Right lobe of liver (tissue), 6 donors: ENCODE data around the gene ADM. TPM values are rescaled to one million over a fixed set of nuclear protein-coding genes. Genes with fewer than 3 reads are reported as not detected.
A peak's percentile ranks its signal among the peaks of the same experiment; 100 is the strongest.
"Not testable (repeated sequence)": the region's sequence is repeated elsewhere in the genome, so short reads cannot be mapped to it uniquely, and the experiment has no call there.

Experiments
- ATAC-seq, 4 donors: fragments of 200-7000 bp; cut with Tn5 transposase; one replicate each; pipeline ENCODE4 v1.9.1; 2020; ENCODE audit warnings: mild to moderate bottlenecking in 4 of 4, moderate library complexity in 4 of 4
- DNase-seq, 3 donors: peaks; one replicate each; pipeline ENCODE4 v3.0.0-alpha.2; 2020
- H3K27ac ChIP-seq, 3 donors: fragments of 200-600 bp; one replicate each; pipeline ENCODE4 v1.8.0; 2022
- H3K27me3 ChIP-seq, 2 donors: fragments of 200-600 bp; one replicate each; pipeline ENCODE4 v1.8.0; 2022
- H3K36me3 ChIP-seq, 4 donors: fragments of 200-600 bp; sonication (generic) in 1 of 4; one replicate each; pipeline versions ENCODE4 v1.5.1 to v1.8.0; 2017 to 2022; ENCODE audit warnings: control low read depth in 1 of 4
- H3K4me1 ChIP-seq, 4 donors: fragments of 200-600 bp; sonication (generic) in 1 of 4; one replicate each; pipeline versions ENCODE4 v1.5.1 to v1.8.0; 2017 to 2022; ENCODE audit warnings: control low read depth in 1 of 4
- H3K4me3 ChIP-seq, 3 donors: fragments of 200-600 bp; one replicate each; pipeline ENCODE4 v1.8.0; 2022
- H3K9me3 ChIP-seq, 4 donors: fragments of 200-600 bp; sonication (generic) in 1 of 4; one replicate each; pipeline versions ENCODE4 v1.5.1 to v1.8.0; 2017 to 2022; ENCODE audit warnings: control low read depth in 1 of 4
- CTCF ChIP-seq, 4 donors: fragments of 200-600 bp in 3 of 4; fragments of 450-650 bp in 1 of 4; IDR thresholded peaks; one replicate each; pipeline versions ENCODE4 v1.5.1 to v1.8.0; 2016 to 2022; ENCODE audit warnings: antibody characterized with exemption in 4 of 4, mild to moderate bottlenecking in 2 of 4
- POLR2A ChIP-seq: fragments of 450-650 bp; IDR thresholded peaks from one replicate; pipeline ENCODE4 v1.6.1; 2017; ENCODE audit warnings: antibody characterized with exemption, mild to moderate bottlenecking
- whole genome bisulfite sequencing: methylation state at CpG from one replicate; pipeline ENCODE4 v1.1.6; 2018; ENCODE audit warnings: low coverage, low lambda C conversion rate; ENCODE audit not compliant: insufficient coverage; ENCODE audit errors: missing lambda C conversion rate; 5-methylcytosine and 5-hydroxymethylcytosine counted together
- intact Hi-C, 2 donors: fragments of 100-400 bp; cut with DNase I; formaldehyde crosslinking; loops; one replicate each; pipeline versions ENCODE4 v1.11.2 to v1.14.1; 2022
- long read RNA-seq: library from polyadenylated mRNA; unstranded; transcript quantifications from one replicate; pipeline ENCODE4 v2.0.0, GENCODE V29; 2019
- total RNA-seq, 6 experiments: library from RNA; depleted of rRNA in 2 of 6; stranded (reverse); fragments of >200 nt in 2 of 6; fragmentation: NEBNext Ultra II Directional in 3 of 6; extraction: Animal tissue kit (Norgen Biotek cat#: 25700) in 3 of 6; gene quantifications; one replicate each; pipeline versions ENCODE4 v1.1.0 to v1.2.4, GENCODE V29; 2016 to 2023
- donor health status: DM: no; HTN: yes; CAD: no.
- donor health status: DM: no; HTN: no; CAD: no.
- donor health status: DM: no; HTN: no; CAD: no.
- donor health status: DM: no; HTN: yes; CAD: no.
- donor health status: DM: no; HTN: yes; CAD: no.

Gene ADM
- total RNA-seq, result 10 to 100 TPM in 5 of 6 experiments, 1 to 10 TPM in 1; 7.9 to 82.6 (median 21.6) TPM
- long read RNA-seq, transcript ADM-201 (4 exons, 1,885 nt), result major isoform, 5 of 5 reads
- long read RNA-seq, partial matches to known transcripts, result 0 of 5 reads
- long read RNA-seq, other reads (novel, unspliced or antisense), result 0 of 5 reads

GRCh38 chr11:10304495-10305261 is at the start of gene ADM:
TSS of gene ADM (plus strand) at chr11:10305073. CDS start at chr11:10305701, 628 bp downstream.
- H3K36me3 ChIP-seq, result no peaks in the 10 kb centered on the region
- peaks cover 0 to 35% (median 10%) of the 10 kb centered on the region in 4 donors for H3K4me1 ChIP-seq
- H3K27me3 ChIP-seq, result no peaks in the 10 kb centered on the region
- DNase-seq, result peak; percentile 94 to 96 (median 95)
- TF ChIP-seq CTCF (IDR thresholded peaks at IDR 0.05), result peak; percentile 61 to 71 (median 66)
- TF ChIP-seq POLR2A, result peak; percentile 98
- intact Hi-C loops, result no loop called here
- no peaks in the 10 kb centered on the region for H3K9me3 ChIP-seq
- H3K4me3 ChIP-seq, result peak within 1 kb of the TSS; percentile 66 to 73 (median 72)
- 0% methylated on average over 12 of the region's 48 CpGs for WGBS
- peak within 1 kb of the TSS; percentile 88 to 91 (median 89) for H3K27ac ChIP-seq
- peak; percentile 46 to 70 (median 62) for ATAC-seq

DNA sequence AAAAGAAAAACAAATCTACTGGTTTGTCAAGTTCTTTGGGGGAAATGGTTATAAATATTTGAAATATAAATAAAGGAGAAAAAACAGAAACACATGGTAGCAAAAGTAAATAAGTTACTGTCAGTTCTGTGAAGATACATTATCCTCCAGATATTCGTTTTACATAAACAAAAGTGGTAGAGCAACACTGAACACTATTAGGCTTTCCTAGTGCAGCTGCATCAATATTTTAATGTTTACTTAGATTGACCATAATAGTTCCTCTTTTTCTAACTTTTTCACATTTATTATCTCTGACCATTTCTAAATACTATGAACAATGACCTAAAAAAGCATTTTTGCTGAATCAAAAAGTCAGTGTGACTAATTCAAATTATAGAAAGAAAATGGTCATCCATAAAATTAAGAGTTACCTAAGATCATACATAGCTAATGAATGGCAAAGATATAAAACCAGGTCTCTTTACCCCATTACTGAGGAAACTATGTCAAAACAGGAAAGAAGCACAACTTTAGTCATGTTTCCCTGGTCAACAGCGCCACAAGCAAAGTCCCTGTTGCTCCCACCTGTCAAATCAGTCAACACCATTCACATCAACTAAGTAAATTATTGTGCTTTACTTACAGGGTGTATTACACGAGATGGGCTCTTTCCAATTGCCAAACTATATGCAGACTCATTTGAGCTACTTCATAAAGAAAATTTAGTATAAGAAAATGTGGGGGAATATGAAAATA is 49.3 kb upstream of the ADM start:
- DNase-seq (no peak), ATAC-seq (no peak)
- H3K4me1 ChIP-seq, result no peaks in the 10 kb centered on the region
- no peak overlapping the region for H3K4me3 ChIP-seq
- no peaks in the 10 kb centered on the region for H3K9me3 ChIP-seq
- H3K36me3 ChIP-seq, result no peaks in the 10 kb centered on the region
- intact Hi-C loops, result no loop called here
- 44% methylated on average over 3 of the region's 3 CpGs for WGBS
- no peaks in the 10 kb centered on the region for H3K27me3 ChIP-seq
- TF ChIP-seq POLR2A, result no peak
- H3K27ac ChIP-seq, result no peak overlapping the region

DNA sequence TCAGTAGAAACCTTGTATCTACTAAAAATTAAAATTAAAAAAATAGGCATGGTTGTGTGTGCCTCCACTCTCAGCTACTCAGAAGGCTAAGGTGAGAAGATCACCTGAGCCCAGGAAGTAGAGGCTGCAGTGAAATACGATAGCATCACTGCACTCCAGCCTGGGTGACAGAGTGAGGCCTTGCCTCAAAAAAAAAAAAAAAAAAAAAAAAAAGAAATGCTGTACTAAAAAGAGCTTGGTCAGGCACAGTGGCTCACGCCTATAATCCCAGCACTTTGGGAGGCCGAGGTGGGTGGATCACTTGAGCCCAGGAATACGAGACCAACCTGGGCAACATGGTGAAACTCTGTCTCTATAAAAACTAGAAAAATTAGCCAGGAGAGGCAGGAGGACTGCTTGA is 47.4 kb upstream of the ADM start:
- H3K4me3 ChIP-seq, result no peak overlapping the region
- ATAC-seq, result no peak
- H3K27ac ChIP-seq, result no peak overlapping the region
- intact Hi-C loops, result no loop called here
- no peaks in the 10 kb centered on the region for H3K27me3 ChIP-seq
- no peaks in the 10 kb centered on the region for H3K36me3 ChIP-seq
- H3K4me1 ChIP-seq, result no peaks in the 10 kb centered on the region
- DNase-seq, result no peak
- no peaks in the 10 kb centered on the region for H3K9me3 ChIP-seq
- no peak for TF ChIP-seq CTCF (IDR thresholded peaks at IDR 0.05)
- no peak for TF ChIP-seq POLR2A
- 97% methylated on average over 4 of the region's 4 CpGs for WGBS

DNA sequence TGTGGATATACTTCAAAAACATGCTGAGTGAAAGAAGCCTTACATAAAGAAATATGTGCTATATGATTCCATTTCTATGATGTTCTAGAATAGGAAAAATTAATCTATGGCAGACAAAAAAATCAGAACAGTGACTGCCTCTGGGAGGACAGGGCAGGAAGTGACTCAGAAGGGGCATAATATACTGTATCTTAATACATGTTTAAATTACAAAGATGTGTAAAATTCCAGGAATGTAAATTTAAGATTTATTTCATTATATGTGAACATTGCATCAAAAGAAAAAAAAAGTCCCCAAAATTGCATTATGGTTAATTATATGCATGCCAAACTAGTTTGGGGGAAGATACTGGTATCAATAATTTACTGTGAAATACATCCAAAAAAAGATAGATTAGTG is 43.1 kb upstream of the ADM start:
- H3K4me3 ChIP-seq, result no peak overlapping the region
- TF ChIP-seq POLR2A (no peak), CTCF (IDR thresholded peaks at IDR 0.05) (no peak)
- DNase-seq, result no peak

DNA sequence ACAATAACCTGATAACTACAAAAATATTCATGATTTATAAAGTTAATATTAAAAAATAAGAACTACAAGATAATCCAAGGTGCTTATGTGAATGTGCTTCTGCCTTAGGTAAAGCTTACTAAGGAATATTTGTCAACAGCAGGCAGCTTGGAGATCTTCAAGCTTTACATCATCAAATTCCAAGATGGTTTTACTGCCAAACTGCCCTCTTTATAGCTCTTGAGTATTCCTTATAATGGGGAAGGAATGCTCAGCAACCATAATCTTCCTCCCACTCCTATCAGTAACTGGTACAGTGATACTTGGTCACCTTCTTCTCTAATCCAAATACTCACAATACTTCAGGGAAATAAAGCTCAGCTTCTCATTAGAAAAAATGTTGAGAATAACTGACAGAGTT is 40.9 kb upstream of the ADM start:
- H3K27ac ChIP-seq, result no peak overlapping the region
- H3K9me3 ChIP-seq, result no peaks in the 10 kb centered on the region
- TF ChIP-seq POLR2A (no peak), CTCF (IDR thresholded peaks at IDR 0.05) (no peak)
- no peaks in the 10 kb centered on the region for H3K27me3 ChIP-seq
- ATAC-seq (no peak), DNase-seq (no peak)
- no peak overlapping the region for H3K4me3 ChIP-seq
- H3K36me3 ChIP-seq, result no peaks in the 10 kb centered on the region
- intact Hi-C loops, result no loop called here
- H3K4me1 ChIP-seq, result no peaks in the 10 kb centered on the region

More for the DNA sequence above, 43.1 kb upstream of the ADM start:
- no peak for ATAC-seq
- no peaks in the 10 kb centered on the region for H3K27me3 ChIP-seq
- H3K9me3 ChIP-seq, result no peaks in the 10 kb centered on the region
- no peaks in the 10 kb centered on the region for H3K4me1 ChIP-seq
- intact Hi-C loops, result no loop called here
- no peaks in the 10 kb centered on the region for H3K36me3 ChIP-seq
- H3K27ac ChIP-seq, result no peak overlapping the region

DNA sequence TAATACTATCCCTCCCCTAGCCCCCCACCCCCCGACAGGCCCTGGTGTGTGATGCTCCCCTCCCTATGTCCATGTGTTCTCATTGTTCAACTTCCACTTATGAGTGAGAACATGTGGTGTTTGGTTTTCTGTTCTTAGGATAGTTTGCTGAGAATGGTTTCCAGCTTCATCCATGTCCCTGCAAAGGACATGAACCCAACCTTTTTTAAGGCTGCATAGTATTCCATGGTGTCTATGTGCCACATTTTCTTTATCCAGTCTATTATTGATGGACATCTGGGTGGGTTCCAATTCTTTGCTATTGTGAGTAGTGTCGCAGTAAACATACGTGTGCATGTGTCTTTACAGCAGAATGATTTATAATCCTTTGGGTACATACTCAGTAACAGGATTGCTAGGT is 40.2 kb upstream of the ADM start:
- H3K4me3 ChIP-seq, H3K36me3 ChIP-seq, ATAC-seq, DNase-seq, H3K27me3 ChIP-seq, H3K9me3 ChIP-seq, intact Hi-C loops, H3K27ac ChIP-seq, H3K4me1 ChIP-seq: not testable (repeated sequence)
- 87% methylated on average over 3 of the region's 3 CpGs for WGBS
